Dedifferentiated amniotic fluid mesenchymal stem cell (primary cell): Measurements from ENCODE around the gene MAP3K12.
A peak's percentile ranks its signal among the peaks of the same experiment; 100 is the strongest.
"Not testable (repeated sequence)": the region's sequence is repeated elsewhere in the genome, so short reads cannot be mapped to it uniquely, and the experiment has no call there.

Experiments used
- DNase-seq: peaks from one replicate; pipeline ENCODE4 v3.0.0-alpha.2; 2016; ENCODE audit errors: extremely low spot score

Gene MAP3K12

DNA sequence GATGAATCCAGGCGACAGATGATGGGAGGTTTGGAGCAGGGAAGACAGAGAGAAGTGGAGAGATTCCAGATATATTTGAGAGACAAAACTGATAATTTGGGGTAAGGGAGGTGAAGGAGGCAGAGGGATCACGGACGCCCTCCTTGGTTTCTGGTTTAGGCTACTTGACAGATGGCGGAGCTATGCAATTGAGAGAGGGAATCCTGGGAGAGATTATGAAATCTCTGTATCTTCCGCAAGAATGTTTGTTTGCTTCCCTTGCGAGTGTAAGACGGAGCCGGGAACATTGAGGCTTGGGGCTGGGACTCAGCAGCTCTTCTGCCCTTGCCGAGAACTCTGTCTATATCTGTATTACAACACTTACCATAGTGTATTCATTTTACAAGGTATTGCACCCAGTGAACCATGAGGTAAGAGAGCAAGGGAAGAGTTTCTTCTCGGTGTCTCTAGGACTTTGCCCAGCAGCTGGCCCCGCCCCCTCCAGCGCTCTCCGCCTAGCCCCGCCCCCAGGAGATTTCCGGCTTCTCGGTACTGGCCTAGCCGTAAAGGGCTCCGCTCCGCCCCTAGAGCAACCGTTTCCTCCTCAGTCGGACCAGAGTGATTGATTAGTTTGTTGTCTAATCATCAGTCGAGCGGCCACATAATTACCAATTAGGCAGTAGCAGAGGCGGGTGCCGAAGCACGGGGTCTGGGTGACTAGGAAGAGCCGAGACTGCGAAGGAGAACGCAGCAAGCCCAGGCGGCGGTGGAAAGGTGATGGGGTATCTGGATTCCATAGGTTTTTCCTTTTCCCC lies 58.0 kb downstream of the MAP3K12 start, which contains the start of gene PRR13:
Gene PRR13, plus strand, starts transcription at position 695 of the 794 bp plus-strand sequence. CDS start 981 bp downstream, outside the sequence.
- peak; percentile 100 for DNase-seq

GRCh38 chr12:53439582-53439981 lies 59.7 kb downstream of the MAP3K12 start:
- DNase-seq = not testable (repeated sequence)

DNA sequence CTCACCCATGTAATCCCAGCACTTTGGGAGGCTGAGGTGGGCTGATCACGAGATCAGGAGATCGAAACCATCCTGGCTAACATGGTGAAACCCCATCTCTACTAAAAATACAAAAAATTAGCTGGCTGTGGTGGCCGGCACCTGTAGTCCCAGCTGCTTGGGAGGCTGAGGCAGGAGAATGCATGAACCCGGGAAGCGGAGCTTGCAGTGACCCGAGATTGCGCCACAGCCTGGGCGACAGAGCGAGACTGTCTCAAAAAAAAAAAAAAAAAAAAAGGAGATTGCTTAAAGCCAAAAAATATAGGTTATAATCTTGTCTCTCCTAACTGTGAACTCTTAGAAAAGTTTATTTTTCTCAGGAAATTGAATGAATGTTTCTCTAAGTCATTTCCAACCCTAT lies 63.9 kb downstream of the MAP3K12 start:
- not testable (repeated sequence) for DNase-seq

- no peak for DNase-seq
Measured at GRCh38 chr12:53431187-53431586, 68.1 kb downstream of the MAP3K12 start.

- no peak for DNase-seq
Measured at GRCh38 chr12:53430116-53430515, 69.1 kb downstream of the MAP3K12 start.
